ENCODE measurements around the gene EPOP. TPM values are rescaled to one million over a fixed set of nuclear protein-coding genes. Genes with fewer than 3 reads are reported as not detected.

EPOP gene
- total and polyA plus RNA-seq, 3 donors from 2014 or later, result 16.8 to 19.4 (median 18.6) TPM

DNA sequence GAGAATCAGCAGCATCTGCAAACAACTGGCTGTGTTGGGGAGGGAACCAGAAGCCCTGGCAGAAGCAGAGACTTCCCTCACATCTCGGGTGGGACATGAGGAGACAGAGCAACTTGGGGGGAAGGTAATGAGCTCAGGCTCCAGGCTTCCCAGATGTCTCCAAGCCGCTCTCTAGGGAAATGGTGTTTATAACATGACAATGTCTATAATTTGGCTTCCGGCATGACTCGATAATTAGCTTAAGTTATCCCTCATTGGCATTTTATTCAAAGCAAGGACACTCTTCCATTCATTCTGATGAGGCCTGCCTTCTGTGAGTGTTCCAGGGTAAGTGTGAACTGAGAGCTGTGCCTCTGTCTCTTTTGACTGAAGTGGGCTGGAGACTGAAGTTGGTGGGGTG is 15.6 kb upstream of the EPOP start:
- TF ChIP-seq POLR2A (IDR thresholded peaks at IDR 0.05), result no peak
- TF ChIP-seq CTCF (IDR thresholded peaks at IDR 0.05), result no peak
- Histone ChIP-seq H3K4me3 (no peak overlapping the region), H3K27ac (no peak overlapping the region), H3K4me1 (peaks cover 14% of the 10 kb centered on the region), H3K27me3 (no peaks in the 10 kb centered on the region), H3K9me3 (no peaks in the 10 kb centered on the region), H3K36me3 (ENCODE audit: low read depth, missing control alignments) (no peaks in the 10 kb centered on the region)
- DNase-seq, result no peak
- WGBS, 2 donors, result 94 to 95% methylated on average over 4 of the region's 4 CpGs
- intact Hi-C loops (cut with DNase I; ENCODE audit: low total_unique reads), result no loop called here

- intact Hi-C loops (cut with DNase I; ENCODE audit: low total_unique reads), result no loop called here
- H3K4me3 ChIP-seq, result no peak overlapping the region
- no peaks in the 10 kb centered on the region for H3K27me3 ChIP-seq
- H3K9me3 ChIP-seq, result no peaks in the 10 kb centered on the region
- DNase-seq, result no peak
- no peaks in the 10 kb centered on the region for H3K36me3 ChIP-seq (ENCODE audit: low read depth, missing control alignments)
- H3K4me1 ChIP-seq, result no peaks in the 10 kb centered on the region
- no peak for TF ChIP-seq POLR2A (IDR thresholded peaks at IDR 0.05)
- no peak for TF ChIP-seq CTCF (IDR thresholded peaks at IDR 0.05)
- 86 to 95% methylated on average over 5 of the region's 5 CpGs for WGBS, 2 donors
- no peak overlapping the region for H3K27ac ChIP-seq
Observed at GRCh38 chr17:38687286-38687685, 12.5 kb upstream of the EPOP start.

DNA sequence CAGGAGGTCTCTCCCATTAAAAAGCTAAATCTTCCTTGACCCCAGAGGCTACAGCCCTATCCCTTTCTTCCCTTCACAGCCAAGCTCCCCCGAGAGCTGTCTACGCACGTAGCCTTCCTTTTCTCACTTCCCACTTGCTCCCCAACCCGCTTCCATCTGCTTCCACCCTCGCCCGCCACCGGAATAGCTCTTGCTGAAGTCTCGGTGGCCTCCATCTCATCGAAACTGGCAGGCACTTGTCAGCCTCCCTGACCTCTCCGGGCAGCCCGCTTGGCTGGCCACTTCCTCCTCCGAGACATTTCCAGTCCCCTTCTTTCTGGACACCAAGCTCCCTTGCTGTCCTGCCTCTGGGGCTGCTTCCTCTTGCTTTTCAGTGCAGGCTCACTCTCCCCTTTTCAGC is 10.7 kb upstream of the EPOP start:
- no peak overlapping the region for H3K27ac ChIP-seq
- no peak for DNase-seq
- no peaks in the 10 kb centered on the region for H3K9me3 ChIP-seq
- H3K4me3 ChIP-seq, result no peak overlapping the region
- intact Hi-C loops (cut with DNase I; ENCODE audit: low total_unique reads), result no loop called here
- WGBS, 2 donors, result 79 to 81% methylated on average over 12 of the region's 12 CpGs
- H3K27me3 ChIP-seq, result no peaks in the 10 kb centered on the region
- no peaks in the 10 kb centered on the region for H3K4me1 ChIP-seq
- TF ChIP-seq CTCF (IDR thresholded peaks at IDR 0.05), result no peak
- no peak for TF ChIP-seq POLR2A (IDR thresholded peaks at IDR 0.05)
- no peaks in the 10 kb centered on the region for H3K36me3 ChIP-seq (ENCODE audit: low read depth, missing control alignments)

GRCh38 chr17:38681096-38681495 is 6.3 kb upstream of the EPOP start:
- H3K36me3 ChIP-seq (ENCODE audit: low read depth, missing control alignments), result no peaks in the 10 kb centered on the region
- 85 to 91% methylated on average over 3 of the region's 3 CpGs for WGBS, 2 donors
- no peak for TF ChIP-seq CTCF (IDR thresholded peaks at IDR 0.05)
- no peak for TF ChIP-seq POLR2A (IDR thresholded peaks at IDR 0.05)
- DNase-seq, result no peak
- intact Hi-C loops (cut with DNase I; ENCODE audit: low total_unique reads), result no loop called here
- no peaks in the 10 kb centered on the region for H3K27me3 ChIP-seq
- no peak overlapping the region for H3K27ac ChIP-seq
- H3K4me1 ChIP-seq, result peaks cover 8% of the 10 kb centered on the region
- H3K4me3 ChIP-seq, result no peak overlapping the region
- no peaks in the 10 kb centered on the region for H3K9me3 ChIP-seq

GRCh38 chr17:38677819-38678218 is 3.1 kb upstream of the EPOP start:
- intact Hi-C loops (cut with DNase I; ENCODE audit: low total_unique reads), result loop anchor here (5.0 kb wide), 1 partner anchor 54 kb away; the partner anchor contains the start of gene CISD3
- no peak for TF ChIP-seq POLR2A (IDR thresholded peaks at IDR 0.05)
- no peak for TF ChIP-seq CTCF (IDR thresholded peaks at IDR 0.05)
- no peaks in the 10 kb centered on the region for H3K27me3 ChIP-seq
- no peak for DNase-seq
- H3K4me1 ChIP-seq, result peaks cover 26% of the 10 kb centered on the region
- no peaks in the 10 kb centered on the region for H3K36me3 ChIP-seq (ENCODE audit: low read depth, missing control alignments)
- H3K27ac ChIP-seq, result no peak overlapping the region
- no peak overlapping the region for H3K4me3 ChIP-seq
- WGBS, 2 donors, result 82 to 88% methylated on average over 6 of the region's 6 CpGs
- no peaks in the 10 kb centered on the region for H3K9me3 ChIP-seq
